WTC11 (cell line): ENCODE data around the gene SCRG1.

Experiments used
- ATF2 ChIP-seq: sonication (generic); formaldehyde crosslinking; IDR thresholded peaks from 2 replicates; pipeline ENCODE4 v1.8.1; 2022; ENCODE audit warnings: low read depth, missing genetic modification reagents, borderline replicate concordance
- ATF3 ChIP-seq: sonication (generic); formaldehyde crosslinking; conservative IDR thresholded peaks from 2 replicates; pipeline ENCODE4 v1.8.1; 2022; ENCODE audit warnings: mild to moderate bottlenecking, missing genetic modification reagents
- CTCF ChIP-seq: fragments of 200-600 bp; IDR thresholded peaks from 2 replicates; pipeline ENCODE4 v1.8.0; 2022; ENCODE audit warnings: antibody characterized with exemption
- ESRRA ChIP-seq: sonication (generic); formaldehyde crosslinking; IDR thresholded peaks from 2 replicates; pipeline ENCODE4 v1.8.1; 2022; ENCODE audit warnings: mild to moderate bottlenecking, missing genetic modification reagents, borderline replicate concordance
- NR3C1 ChIP-seq: sonication (generic); formaldehyde crosslinking; conservative IDR thresholded peaks from 2 replicates; pipeline ENCODE4 v1.8.1; 2023; ENCODE audit warnings: low read depth, mild to moderate bottlenecking, missing genetic modification reagents
- ZNF281 ChIP-seq: sonication (generic); formaldehyde crosslinking; IDR thresholded peaks from 2 replicates; pipeline ENCODE4 v1.8.0; 2023; ENCODE audit warnings: mild to moderate bottlenecking, missing genetic modification reagents

GRCh38 chr4:173420324-173420752 lies 21.4 kb upstream of the SCRG1 start:
- TF ChIP-seq NR3C1 (CRISPR knock-in tag) (no peak), ATF3 (CRISPR knock-in tag) (no peak), ESRRA (CRISPR knock-in tag) (no peak), CTCF (no peak), ATF2 (CRISPR knock-in tag) (no peak), ZNF281 (CRISPR knock-in tag) (no peak)
